GM12892 (cell line): ENCODE results near the gene MSANTD3.

Experiments
- POLR2AphosphoS5 ChIP-seq: IDR thresholded peaks from 2 replicates; pipeline ENCODE4 v1.6.1; 2011; ENCODE audit warnings: low read depth, low read length, control low read depth
- TAF1 ChIP-seq: IDR thresholded peaks from 2 replicates; pipeline ENCODE4 v1.6.1; 2011; ENCODE audit warnings: low read depth, mild to moderate bottlenecking, control low read depth, low read length, borderline replicate concordance

DNA sequence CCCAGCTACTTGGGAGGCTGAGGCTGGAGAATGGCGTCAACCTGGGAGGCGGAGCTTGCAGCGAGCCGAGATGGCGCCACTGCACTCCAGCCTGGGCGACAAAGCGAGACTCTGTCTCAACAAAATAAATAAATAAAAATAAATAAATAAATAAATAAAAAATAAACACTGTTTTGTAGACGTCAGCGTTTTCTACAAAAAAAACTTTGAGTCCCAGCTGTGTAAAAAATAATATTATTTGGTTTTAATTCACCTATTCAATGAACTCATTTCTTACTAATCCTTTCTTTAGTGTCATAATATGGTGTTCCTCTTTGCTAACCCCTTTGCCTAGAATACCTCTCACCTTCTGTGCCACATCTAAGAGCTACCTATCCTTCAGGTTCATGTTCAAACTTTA is 30.2 kb upstream of the MSANTD3 start:
- no peak for TF ChIP-seq TAF1
- no peak for TF ChIP-seq POLR2AphosphoS5
